ENCODE data around the gene APOC4.
"Not testable (repeated sequence)": the region's sequence is repeated elsewhere in the genome, so short reads cannot be mapped to it uniquely, and the experiment has no call there.

DNA sequence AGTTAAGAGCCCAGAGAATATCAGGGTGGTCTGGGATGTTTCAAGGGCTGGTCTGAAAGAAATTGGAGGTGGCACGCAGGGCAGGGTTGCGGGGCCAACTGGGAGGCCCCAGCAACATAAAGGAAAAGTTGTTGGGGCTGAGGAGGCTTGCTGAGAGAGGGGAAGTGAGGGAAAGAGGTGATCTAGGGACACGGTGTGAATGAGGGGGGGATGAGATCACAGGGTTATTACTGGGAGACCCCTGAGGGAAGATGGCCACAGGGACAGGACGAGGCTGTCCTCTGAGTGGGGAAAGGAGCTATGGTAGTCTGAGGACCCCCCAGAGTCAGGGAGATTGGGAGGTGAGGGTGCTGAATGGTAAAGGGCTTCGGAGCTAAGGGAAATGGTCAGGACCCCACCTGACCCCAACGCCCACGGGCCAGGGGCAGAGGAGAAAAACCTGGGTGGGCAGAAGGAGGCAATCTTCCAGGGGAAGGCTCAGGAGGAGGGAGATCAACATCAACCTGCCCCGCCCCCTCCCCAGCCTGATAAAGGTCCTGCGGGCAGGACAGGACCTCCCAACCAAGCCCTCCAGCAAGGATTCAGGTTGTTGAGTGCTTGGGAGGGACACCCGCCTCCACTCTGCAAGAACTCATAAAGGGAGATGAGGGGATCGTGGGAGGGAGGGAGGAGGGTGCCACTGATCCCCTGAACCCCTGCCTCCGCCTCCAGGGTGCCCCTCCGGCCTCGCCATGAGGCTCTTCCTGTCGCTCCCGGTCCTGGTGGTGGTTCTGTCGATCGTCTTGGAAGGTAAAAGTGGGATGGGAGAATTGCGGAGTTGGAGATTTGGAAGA is 15.6 kb upstream of the APOC4 start:
- TF ChIP-seq CTCF (conservative IDR thresholded peaks at IDR 0.05; ENCODE audit: low read depth, low read length); EZH2 (IDR thresholded peaks at IDR 0.05; ENCODE audit: low read length, unreplicated experiment); EZH2phosphoT487 (IDR thresholded peaks at IDR 0.05; ENCODE audit: borderline replicate concordance, low read length): not testable (repeated sequence)
